ENCODE results near the gene CHD2.

Gene CHD2

GRCh38 chr15:92886042-92886537 lies 14.0 kb upstream of the CHD2 start:
- peak overlapping the region; percentile 74 for H3K4me3 ChIP-seq (ENCODE audit: low read depth, low read length)
- TF ChIP-seq CTCF (conservative IDR thresholded peaks at IDR 0.05; ENCODE audit: low read depth, low read length) = no peak
- no peak for DNase-seq (ENCODE audit: low read depth)

GRCh38 chr15:92886815-92887214 lies 13.3 kb upstream of the CHD2 start:
- DNase-seq (ENCODE audit: low read depth) = no peak
- TF ChIP-seq CTCF (conservative IDR thresholded peaks at IDR 0.05; ENCODE audit: low read depth, low read length) = no peak
- peak overlapping the region; percentile 21 for H3K4me3 ChIP-seq (ENCODE audit: low read depth, low read length)

- TF ChIP-seq CTCF (conservative IDR thresholded peaks at IDR 0.05; ENCODE audit: low read depth, low read length) = no peak
- no peak for DNase-seq (ENCODE audit: low read depth)
- H3K4me3 ChIP-seq (ENCODE audit: low read depth, low read length) = no peak overlapping the region
These were observed 12.3 kb upstream of the CHD2 start for GRCh38 chr15:92887869-92888268.

- no peak for DNase-seq (ENCODE audit: low read depth)
- no peak overlapping the region for H3K4me3 ChIP-seq (ENCODE audit: low read depth, low read length)
- TF ChIP-seq CTCF (conservative IDR thresholded peaks at IDR 0.05; ENCODE audit: low read depth, low read length) = no peak
These were observed 10.6 kb upstream of the CHD2 start for GRCh38 chr15:92889390-92890107.

GRCh38 chr15:92891533-92892200 lies 8.5 kb upstream of the CHD2 start:
- TF ChIP-seq CTCF (conservative IDR thresholded peaks at IDR 0.05; ENCODE audit: low read depth, low read length) = no peak
- H3K4me3 ChIP-seq (ENCODE audit: low read depth, low read length) = no peak overlapping the region
- DNase-seq (ENCODE audit: low read depth) = no peak

GRCh38 chr15:92892201-92892555 lies 7.9 kb upstream of the CHD2 start:
- no peak for DNase-seq (ENCODE audit: low read depth)
- no peak overlapping the region for H3K4me3 ChIP-seq (ENCODE audit: low read depth, low read length)
- no peak for TF ChIP-seq CTCF (conservative IDR thresholded peaks at IDR 0.05; ENCODE audit: low read depth, low read length)

GRCh38 chr15:92893200-92893599 lies 6.9 kb upstream of the CHD2 start:
- no peak for TF ChIP-seq CTCF (conservative IDR thresholded peaks at IDR 0.05; ENCODE audit: low read depth, low read length)
- no peak overlapping the region for H3K4me3 ChIP-seq (ENCODE audit: low read depth, low read length)
- no peak for DNase-seq (ENCODE audit: low read depth)

Measured in choroid plexus epithelial cell (primary cell).